AG09319 (cell line): Measurements from ENCODE around the gene CCNI2.

Experiments used
- DNase-seq: peaks from one replicate; pipeline ENCODE4 v3.0.0-alpha.2; 2010; ENCODE audit warnings: low read depth; ENCODE audit errors: extremely low read depth
- CTCF ChIP-seq: IDR thresholded peaks from 2 replicates; pipeline ENCODE4 v1.5.1; 2011; ENCODE audit warnings: low read depth, mild to moderate bottlenecking, inconsistent platforms, low read length, moderate library complexity

The CCNI2 gene

GRCh38 chr5:132754947-132755346 is 7.7 kb downstream of the CCNI2 start:
- DNase-seq = no peak
- peak; percentile 29 for TF ChIP-seq CTCF

GRCh38 chr5:132756542-132756941 is 9.3 kb downstream of the CCNI2 start:
- TF ChIP-seq CTCF = no peak
- DNase-seq = no peak

- TF ChIP-seq CTCF = no peak
Observed at GRCh38 chr5:132758451-132758850, 11.2 kb downstream of the CCNI2 start.

GRCh38 chr5:132759114-132760048 is 12.2 kb downstream of the CCNI2 start:
- TF ChIP-seq CTCF = no peak
- no peak for DNase-seq

More at GRCh38 chr5:132758451-132758850, 11.2 kb downstream of the CCNI2 start:
- no peak for DNase-seq

- no peak for DNase-seq
- no peak for TF ChIP-seq CTCF
Observed at GRCh38 chr5:132760049-132760420, 12.8 kb downstream of the CCNI2 start.

- DNase-seq = no peak
- TF ChIP-seq CTCF = no peak
Observed at GRCh38 chr5:132760601-132761317, 13.5 kb downstream of the CCNI2 start.
